NCI-H2029 treated with DMSO at 0.1 percent for 48 hours (cell line): Measurements from ENCODE around the gene EIF4B.

Experiments
- DNase-seq: peaks from one replicate; lab custom pipeline; 2025; lab: John Stamatoyannopoulos, UW

Gene EIF4B

DNA sequence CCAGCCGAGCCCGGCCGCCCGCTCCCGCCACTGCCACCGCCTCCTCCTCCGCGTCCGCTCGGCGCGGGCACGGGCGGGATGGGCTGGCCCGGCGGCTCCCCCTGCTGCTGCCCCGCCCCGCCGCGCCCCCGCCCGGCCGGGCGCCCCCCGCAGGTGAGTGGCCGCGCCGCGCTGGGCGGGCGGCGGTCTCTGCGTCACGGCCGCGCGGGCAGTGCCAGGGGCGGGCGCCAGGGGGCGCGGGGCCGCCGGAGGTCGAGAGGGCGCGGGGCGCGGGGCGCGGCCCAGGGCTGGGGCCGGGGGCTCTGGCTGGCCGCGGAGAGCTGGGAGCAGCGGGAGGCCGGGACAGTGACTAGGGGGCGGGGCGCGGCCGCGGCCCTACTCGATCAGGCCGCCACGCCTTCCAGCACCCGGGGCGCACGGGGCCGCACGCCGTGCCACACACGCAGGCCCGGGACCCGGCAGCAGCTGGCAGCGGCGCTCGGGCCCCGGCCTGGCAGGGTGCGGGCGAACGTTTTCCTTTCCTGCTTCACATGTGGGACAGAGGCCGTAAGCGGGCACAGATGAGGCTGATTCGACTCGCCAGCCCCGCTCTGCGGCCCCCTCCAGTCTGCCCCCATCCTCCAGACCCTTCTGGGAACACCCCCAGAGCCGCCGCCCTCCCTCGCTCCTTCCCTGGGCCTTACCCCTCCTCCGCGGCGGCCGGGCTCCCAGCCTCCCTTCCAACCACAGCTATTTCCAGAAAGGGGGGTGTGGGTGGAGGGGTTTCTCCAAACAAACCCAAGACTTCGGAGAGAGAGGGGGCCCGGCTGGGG lies 41.2 kb downstream of the EIF4B start:
- no peak for DNase-seq

DNA sequence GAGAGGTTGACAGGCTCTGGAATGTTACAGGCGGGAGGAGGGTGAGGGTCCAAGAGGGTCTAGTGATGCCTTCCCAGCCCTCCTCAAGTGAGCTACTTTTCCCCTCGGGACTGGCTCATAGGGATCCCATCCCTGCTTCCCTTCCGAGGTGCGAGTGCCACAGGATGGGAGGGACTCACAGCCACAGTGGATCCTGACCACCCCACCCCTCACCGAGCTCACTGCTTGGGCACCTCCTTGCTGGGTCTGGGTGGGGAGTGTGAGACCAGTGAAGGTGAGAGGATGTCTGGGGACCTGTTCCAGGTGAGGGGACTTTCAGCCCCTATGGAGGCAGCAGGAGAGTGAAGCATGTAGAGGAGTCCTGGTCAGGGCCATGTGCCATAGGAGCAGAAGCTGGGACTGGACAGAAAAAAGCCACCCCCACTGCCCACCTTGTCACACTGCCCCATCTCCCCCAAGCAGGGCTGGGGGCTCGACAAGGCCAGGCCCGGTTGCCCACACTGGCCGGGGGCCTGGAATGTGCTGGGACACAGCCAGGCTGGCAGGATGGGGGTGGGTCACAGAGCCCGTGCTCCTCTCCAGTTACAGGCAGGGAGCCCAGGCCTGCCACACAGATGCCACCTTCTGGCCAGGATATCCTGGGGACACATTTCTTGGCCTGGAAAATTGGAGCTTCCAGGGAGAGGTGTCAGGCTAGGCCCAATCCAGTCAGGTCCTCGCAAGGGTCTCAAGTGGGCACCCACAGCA lies 42.0 kb downstream of the EIF4B start:
- DNase-seq = peak; percentile 19

DNA sequence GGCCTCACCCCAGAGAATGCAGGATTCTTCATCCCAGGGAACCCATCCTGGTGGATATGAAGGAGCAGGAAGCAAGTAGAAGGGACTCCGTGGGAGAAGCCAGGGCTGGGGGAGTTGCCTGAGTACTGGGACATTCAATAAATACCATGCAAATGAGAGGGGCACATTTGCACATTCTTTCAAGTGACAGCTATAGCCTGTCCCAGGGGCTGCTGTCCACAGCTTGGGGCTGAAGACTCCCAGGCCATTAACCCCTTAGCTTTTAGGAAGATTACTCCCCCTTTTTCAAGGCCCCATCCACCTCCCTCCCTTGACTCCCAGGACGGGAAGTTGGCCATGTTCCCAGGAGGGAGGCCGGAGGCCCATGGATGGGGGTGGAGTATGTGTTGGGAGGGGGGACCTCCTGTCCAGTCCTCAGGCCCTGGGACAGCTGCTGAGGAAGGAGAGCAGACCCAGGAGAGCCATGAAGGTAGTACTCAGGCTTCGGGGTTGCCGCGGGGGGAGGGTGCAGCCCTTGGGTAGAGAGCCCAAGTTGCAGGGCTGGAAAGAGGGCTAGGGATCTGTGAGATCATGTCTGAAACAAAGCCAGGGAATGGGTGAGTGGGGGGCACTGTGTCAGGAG lies 42.6 kb downstream of the EIF4B start:
- DNase-seq = no peak

DNA sequence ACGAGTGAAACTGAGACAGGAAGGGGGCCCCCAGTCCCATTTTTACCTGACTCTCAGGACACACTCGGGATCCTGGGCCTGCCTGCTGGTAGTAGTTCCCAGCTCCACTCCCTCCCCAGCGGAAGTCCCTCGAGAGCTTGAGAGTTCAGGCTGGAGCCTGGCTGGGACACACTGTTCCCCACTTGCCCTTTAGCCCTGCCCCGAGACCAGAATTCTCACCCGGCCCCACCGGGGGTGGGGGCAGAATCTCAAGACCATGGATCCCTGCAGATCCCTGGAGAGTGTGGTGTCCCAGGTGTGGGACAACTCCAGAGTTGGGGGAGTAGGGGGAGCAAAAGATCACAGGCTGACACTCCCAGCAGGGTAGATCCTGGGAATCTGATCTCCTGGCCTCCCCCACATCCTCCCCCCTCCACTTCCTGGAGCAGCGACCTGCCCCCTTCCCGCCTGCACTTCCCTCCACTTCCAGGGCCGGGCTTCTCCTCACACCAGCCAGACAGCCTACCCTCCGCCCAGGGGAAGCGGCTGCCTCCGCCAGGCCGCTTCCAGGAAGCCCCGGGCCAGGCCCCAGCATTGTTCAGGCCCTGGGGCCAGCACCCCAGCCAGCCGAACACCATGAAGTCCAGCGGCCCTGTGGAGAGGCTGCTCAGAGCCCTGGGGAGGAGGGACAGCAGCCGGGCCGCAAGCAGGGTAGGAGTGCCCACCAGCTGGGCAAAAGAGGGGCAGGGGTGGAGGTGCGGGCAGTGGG lies 43.5 kb downstream of the EIF4B start, which contains the start of gene TNS2:
Gene TNS2, plus strand, starts transcription at position 495 of the 748 bp plus-strand sequence. Its CDS starts 121 bp downstream, at position 616.
- DNase-seq = peak; percentile 51

DNA sequence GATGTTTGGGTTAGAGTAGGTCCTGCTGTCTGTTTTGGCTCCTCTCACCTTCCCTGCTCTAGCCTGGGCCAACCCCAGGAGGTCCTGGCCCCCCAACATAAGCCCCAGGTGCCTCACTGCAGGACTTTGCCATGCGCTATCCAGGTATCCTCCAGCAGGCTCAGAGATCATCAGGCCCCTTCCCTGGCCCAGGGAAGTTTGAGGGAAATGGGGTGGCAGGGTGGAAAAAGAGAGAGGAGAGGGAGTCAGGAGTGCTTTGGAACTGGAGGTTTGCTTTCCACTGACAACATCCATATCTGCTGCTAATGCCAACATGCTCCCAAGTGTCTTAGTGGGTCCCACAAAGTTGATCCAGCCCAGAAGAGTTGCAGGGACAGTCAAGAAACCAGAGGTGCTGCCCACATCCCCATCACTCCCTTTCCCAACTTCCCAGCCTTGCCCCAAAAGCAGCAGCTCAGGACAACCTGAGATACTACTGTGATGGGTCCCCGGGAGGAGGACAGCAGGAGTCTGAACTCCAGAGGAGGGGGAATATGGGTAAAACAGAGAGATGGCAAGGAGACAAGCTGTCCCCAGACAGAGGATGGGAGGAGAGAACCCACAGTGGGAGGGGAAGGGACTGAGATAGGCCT lies 44.3 kb downstream of the EIF4B start:
- no peak for DNase-seq

DNA sequence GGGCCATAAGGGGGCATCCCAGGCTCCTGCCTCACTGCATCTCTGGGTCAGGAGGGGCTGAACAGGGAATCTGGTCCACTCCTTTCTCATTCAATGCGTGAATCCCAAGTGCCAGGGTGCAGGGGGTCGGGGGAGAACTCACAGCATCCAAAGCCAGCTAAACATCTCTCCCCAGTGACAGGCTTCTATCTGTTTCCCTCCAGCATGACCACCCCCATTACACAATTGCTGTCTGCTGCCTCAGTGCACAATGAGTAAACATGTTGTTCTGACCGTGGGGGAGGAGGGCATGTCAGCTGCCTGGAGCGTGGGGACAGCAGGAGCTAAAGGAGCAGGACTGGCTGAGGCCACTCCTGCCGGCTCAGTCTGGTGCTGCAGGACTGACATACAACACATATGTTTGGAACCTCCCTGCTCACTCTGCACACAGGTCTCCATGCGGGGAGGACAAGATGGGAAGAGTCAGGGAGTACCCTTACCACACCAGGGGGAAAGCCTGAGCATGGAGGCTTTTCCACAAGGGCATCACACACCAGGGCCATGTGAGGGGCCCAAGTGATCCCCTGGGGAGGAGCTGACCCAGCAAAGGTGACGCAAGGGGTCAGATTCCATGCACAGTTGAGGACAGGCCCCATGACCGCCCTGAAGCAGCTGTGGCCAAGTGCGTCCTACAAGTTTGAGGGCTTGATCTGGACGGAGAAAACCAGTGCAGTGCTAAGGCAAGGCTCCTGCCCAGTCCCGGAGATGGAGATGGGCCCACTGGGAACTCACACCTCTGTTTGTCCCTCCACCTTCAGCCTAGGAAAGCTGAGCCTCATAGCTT lies 45.0 kb downstream of the EIF4B start:
- no peak for DNase-seq

DNA sequence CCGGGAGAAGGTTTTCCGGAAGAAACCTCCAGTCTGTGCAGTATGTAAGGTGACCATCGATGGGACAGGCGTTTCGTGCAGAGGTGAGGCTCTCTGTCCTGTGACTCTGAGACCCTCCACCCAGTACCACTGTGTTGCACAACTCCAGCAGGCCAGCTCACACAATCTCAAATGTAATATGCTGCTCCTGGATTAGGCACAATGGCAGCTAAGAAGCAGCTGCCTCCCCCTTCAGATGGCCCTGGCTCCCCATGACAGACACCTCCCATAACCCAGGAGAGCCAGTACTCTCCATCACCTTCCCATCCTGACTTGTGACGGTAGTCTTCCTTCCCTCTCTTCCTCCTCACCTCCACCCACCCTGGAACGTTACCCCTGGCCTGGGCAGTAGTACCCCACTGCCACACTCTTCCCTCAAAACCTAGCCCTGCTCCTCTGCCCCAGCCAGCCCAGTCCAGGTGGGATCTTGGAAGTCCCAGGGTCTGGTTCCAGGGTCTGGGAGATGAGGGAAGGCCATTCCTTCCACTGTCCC lies 45.7 kb downstream of the EIF4B start:
- DNase-seq = no peak

DNA sequence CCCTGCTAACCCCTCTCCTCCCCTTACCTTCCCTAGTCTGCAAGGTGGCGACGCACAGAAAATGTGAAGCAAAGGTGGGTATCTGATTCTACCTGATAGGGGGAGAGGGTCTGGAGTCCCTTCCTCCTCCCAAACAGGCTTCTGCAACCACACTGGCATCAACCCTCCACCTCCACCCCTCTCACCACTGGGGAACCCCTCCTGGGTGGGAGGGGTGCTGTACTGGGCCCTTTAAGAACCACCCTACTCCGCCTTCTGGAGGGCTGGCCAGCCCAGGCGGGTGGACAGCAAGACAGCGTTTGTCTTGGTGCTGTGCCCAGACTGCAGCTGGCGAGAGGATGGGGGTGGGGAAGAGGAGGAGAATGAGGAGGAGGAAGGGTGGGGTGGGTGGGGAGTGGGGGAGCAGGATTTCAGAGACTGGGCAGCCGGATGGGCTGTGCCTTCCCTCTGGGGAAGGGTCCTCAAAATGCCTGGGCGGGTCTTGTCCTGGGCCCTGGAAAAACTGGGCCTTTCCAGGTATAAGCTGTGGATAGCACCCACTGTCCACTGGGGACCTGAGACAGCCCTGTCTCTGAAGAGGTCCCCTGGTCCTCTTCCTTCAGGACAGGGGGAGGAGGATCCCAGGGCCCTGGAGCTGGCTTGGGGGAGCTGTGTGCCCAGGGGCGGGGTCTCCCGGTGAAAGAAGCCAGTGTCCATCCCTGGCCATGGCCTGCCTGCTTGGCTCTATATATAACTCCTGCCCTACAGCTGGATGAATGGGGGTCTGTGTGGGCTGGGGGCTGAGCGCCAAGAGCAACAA lies 46.4 kb downstream of the EIF4B start:
- peak; percentile 58 for DNase-seq

DNA sequence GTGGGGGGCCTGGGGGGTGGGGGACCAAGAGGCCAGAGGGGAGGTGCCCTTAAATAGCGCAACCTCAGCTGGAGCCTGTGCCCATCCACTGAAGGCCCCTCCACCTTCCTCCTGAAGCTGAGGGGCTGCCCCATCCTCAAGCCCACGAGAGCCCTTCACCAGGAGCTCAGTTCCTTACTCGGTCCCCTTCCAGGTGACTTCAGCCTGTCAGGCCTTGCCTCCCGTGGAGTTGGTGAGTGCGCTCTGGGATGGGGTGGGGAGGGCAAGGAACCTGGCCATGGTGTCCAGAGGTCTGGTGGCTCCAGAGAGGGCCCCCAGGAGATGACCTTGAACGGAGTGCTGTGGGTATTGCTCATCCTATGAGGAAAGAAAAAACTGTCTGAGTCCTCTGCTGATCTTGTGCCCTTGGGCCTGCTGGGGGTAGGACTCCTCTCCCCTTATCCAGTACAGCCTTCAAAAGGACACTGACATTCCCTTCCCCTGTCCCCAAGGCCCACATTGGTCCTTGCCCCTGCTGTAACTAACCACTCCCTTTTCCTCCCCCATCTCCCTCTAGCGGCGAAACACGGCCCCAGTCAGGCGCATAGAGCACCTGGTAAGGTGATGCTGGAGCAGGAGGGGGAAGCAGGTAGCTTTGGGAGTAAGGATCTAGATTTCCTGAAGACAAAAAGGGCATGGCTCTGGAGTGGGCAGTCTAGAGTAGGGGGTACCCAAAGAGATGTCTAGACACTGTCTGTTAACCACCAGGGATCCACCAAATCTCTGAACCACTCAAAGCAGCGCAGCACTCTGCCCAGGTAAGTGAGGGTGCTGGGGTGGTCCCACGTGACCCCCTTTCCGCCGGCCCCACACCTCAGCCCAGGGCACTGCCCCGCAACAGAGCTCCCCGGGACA lies 47.2 kb downstream of the EIF4B start:
- peak; percentile 89 for DNase-seq

DNA sequence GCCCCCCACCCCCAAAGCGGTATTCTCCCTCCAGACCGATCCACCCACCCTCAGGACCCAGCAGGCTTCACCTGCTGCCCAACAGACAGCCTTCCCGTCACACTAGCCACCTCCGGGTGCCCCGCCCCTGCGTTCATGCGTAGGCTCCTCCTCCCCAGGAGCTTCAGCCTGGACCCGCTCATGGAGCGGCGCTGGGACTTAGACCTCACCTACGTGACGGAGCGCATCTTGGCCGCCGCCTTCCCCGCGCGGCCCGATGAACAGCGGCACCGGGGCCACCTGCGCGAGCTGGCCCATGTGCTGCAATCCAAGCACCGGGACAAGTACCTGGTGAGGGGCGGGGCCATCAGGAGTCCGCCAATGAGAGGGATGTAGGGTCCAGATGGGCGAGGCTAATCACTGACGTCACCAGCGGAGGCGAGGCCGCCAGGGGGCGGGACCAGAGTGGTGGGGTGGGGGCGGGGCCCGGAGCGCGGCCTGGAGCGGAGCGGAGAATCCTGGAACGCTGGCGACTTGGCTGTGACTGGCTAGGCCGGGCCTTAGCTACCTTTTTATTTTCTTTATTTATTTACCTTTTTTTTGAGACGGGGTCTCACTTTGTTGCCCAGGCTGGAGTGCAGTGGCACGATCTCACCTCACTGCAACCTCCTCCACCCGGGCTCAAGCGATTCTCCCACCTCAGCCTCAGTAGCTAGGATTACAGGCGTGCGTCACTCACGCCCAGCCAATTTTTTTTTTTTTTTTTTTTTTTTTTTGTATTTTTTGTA lies 48.0 kb downstream of the EIF4B start:
- peak; percentile 93 for DNase-seq

DNA sequence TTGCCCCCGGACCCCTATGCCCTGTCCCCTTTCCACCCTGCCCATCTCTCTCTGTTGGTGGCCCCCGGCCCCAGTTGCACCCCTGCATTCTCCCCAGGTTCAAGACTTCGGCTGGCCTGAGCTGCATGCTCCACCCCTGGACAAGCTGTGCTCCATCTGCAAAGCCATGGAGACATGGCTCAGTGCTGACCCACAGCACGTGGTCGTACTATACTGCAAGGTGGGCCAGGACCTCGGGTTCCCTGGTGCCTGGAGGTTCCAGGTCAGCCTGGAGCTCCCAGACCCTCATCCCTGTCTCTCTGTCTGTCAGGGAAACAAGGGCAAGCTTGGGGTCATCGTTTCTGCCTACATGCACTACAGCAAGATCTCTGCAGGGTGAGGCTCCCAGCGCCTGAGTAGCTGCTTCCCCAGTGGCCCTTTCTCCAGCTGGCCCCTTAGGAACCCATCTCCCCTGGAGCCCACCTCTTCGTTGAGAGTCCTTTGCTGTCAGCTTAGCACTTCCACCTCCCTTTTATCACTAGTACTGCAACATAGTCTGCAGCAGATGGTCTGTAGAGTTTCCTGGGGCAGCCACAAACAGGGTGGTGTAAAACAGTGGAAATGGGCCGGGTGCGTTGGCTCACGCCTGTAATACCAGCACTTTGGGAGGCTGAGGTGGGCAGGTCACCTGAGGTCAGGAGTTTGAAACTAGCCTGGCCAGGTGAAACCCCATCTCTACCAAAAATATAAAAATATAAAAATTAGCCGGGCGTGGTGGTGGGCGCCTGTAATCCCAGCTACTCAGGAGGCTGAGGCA lies 49.4 kb downstream of the EIF4B start:
- DNase-seq = no peak

DNA sequence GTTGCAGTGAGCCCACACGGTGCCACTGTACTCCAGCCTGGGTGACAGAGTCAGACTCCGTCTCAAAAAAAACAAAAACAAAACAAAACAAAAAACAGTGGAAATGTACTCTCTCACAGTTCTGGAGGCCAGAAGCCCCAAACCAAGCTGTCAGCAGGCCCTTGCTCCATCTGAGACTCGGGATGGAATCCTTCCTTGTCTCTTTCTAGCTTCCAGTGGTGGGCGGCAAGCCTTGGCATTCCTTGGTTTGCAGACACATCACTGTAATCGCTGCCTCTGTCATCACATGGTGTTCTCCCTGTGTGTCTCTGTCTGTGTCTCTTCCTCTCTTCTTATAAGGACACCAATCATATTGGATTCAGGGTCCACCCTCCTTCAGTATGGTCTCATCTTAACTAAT lies 50.0 kb downstream of the EIF4B start:
- no peak for DNase-seq

DNA sequence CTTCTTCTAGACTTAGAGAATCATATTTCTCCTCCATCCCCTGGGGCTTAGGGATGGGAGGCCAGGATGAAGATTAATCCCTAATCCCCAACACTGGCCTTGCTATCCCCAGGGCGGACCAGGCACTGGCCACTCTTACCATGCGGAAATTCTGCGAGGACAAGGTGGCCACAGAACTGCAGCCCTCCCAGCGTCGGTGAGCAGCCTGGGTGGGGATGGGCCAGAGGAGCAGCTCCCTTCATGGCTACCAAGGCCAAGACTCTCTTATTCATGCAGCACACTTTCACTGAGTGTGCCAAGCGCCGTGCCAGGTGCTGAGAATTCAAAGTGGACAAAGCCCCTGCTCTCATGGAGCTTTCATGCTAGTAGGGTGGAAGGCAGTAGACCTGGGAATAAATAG lies 50.6 kb downstream of the EIF4B start:
- DNase-seq = no peak

DNA sequence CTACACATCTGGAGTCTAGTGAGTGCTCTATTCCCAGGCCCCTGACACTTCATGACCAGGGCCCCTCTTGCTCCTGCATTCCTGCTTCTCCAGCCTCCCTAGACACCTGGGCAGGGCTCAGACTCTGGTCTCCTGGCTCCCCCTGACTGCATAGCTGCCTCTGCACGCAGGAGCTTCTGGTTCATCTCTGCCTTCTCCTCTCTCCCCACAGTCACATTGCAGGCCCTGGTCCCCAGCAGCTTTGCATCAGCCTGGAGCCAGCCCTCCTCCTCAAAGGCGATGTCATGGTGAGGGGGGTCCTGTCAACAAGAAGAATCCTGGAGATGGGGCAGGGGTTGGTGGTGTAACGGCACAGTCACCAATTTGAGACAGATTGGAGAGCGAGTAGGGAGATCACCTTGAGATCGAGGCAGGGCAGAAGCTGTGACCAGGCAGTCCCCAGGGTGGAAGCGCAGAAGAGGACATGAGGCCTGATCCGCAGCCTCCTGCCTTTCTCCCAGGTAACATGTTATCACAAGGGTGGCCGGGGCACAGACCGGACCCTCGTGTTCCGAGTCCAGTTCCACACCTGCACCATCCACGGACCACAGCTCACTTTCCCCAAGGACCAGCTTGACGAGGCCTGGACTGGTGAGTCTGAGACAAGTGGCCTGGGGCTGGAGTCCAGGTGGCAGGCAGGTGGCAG lies 51.7 kb downstream of the EIF4B start:
- DNase-seq = no peak

DNA sequence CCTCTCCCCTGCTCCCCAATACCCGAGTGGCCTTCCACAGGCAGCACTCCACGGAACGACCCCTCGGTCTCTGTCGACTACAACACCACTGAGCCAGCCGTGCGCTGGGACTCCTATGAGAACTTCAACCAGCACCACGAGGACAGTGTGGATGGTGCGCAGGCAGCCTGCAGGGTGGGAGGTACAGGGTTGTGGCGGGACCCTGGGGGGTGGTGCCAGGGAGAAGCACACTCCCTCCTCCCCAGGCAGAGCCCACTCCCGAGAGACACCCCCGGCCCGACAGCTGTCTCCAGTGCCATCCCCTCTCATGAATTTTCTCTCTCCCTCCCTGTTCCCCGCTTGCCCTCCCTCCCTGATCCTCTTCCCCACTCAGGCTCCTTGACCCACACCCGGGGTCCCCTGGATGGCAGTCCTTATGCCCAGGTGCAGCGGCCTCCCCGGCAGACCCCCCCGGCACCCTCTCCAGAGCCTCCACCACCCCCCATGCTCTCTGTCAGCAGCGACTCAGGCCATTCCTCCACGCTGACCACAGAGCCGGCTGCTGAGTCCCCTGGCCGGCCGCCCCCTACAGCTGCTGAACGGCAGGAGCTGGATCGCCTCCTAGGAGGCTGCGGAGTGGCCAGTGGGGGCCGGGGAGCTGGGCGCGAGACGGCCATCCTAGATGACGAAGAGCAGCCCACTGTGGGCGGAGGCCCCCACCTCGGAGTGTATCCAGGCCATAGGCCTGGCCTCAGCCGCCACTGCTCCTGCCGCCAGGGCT lies 52.6 kb downstream of the EIF4B start:
- DNase-seq = no peak
